ENCODE results near the gene BRI3.

Gene BRI3, protein sequence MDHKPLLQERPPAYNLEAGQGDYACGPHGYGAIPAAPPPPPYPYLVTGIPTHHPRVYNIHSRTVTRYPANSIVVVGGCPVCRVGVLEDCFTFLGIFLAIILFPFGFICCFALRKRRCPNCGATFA

DNA sequence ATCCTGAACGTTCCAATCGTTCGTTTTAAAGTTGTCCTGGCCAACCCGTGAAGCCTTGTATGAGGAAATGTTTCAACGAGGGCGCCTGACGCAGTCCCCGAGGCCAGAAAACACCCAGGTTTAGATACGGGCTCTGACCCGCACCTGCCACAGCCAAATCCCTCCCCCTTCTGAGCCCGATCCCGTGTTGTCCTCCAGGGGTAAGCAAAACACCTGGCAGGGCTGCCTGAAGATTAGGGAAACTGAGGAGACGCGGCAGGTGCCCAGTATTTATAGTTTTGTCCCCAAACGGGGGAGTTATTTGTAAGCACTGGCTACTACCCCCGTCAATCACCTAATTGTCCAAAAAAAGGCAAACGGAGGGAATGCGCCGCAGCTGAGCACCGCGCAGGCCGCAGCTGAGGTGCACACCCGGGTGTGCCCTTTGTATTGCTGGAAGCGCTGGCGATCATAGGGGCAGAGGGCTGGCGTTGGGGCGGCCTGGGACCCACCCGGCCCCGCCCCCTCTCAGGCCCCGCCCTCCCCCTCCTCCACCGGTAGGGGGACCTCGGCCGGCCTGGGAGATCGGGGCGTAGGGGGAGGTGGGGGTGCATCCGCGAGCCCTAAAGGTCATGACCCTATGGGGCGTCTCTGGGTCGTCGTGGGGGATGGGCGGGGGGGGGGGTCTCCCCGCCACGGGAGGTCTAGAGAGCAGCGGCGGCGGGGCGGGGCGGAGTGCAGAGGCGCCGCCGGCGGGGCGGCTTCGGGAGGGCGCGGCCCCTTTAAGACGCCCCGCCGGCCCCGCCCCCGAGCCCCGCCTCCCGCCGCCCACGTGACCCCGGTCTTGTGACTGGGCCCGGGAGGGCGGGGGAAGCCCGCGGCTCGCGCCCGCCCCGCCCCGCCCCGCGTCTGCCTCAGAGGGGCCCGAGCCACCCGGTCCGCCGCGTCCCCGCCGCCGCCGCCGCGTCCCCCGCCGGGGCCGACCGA lies at the start of gene BRI3:
TSS of gene BRI3 (plus strand) at position 896 of the 966 bp plus-strand sequence. CDS start 110 bp downstream, outside the sequence.
- DNase-seq (ENCODE audit: low spot score) = peak; percentile 92

DNA sequence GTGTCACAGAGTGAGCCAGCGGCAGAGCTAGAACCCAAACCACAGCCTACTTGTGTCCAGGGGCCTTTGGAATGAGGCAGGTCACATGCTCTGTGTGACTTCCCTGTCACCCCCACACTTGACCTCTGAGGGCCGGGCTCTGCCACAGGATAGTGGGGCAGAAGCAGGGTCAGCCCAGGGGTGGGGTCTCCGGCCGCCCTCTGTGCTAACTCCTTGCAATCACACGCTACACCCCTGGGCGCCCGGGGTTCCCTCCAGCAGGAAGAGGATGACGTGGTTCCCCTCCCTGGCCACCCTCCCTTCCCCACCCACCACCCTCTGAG lies 49.3 kb upstream of the BRI3 start:
- no peak for DNase-seq (ENCODE audit: low spot score)

DNA sequence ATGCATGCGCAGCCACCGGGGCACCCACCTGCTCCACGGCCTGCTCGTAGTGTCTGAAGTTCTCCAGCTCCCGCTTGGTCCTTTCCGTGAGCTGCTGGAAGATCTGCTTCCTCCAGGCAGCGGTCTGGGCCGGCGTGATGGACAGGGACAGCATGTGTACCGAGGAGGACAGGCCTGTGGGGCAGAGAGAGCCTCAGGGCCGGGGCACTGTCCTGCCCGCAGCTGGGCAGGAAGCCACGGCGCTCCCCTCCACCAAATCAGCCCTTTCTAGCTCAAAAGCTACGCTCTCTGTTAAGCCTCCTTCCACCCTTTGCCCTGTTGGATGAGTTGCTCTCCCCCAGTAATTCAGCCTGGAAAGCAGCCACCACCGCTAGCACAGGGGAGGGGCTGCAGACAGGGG lies 48.7 kb upstream of the BRI3 start:
- DNase-seq (ENCODE audit: low spot score) = no peak

DNA sequence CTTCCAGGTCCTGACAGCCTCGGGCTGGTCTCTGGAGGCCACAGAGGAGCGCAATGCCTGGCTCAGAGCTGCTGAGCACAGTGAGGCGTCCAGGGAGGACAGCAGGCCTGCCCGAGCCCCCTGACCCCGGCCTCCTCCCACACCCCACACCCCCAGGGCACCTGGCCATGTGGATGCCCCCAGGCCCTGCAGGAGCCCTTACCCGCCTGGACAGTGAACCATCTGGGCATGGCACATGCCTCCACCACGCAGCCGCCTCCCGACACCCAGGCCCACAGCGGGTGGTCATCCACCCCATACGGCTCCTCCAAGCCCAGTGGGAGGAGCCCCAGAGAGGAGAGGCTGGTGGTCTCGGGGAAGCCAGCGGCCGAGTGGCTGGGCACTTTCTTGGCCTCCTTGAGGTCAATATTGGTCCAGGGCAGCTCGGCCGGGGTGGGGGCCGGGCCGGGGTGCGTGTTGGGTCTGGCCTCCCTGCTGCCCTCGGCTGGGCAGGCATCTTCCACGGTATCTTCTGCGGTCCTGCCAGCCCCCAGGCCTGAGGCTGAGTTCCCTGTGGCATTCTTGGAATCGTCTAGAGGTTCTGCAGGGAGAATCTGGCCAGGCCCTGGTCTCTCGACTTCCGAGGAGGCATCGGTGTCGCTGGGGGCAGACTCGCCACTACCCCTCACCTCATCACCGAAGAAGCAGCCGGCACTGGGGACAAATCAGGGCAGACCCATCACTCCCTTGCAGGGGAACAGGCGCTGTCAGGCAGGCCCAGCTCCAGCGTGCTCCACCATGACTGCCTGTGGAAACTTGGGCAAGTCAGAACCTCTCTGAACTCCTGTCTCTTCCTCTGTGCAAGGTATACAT lies 48.0 kb upstream of the BRI3 start:
- DNase-seq (ENCODE audit: low spot score) = no peak

DNA sequence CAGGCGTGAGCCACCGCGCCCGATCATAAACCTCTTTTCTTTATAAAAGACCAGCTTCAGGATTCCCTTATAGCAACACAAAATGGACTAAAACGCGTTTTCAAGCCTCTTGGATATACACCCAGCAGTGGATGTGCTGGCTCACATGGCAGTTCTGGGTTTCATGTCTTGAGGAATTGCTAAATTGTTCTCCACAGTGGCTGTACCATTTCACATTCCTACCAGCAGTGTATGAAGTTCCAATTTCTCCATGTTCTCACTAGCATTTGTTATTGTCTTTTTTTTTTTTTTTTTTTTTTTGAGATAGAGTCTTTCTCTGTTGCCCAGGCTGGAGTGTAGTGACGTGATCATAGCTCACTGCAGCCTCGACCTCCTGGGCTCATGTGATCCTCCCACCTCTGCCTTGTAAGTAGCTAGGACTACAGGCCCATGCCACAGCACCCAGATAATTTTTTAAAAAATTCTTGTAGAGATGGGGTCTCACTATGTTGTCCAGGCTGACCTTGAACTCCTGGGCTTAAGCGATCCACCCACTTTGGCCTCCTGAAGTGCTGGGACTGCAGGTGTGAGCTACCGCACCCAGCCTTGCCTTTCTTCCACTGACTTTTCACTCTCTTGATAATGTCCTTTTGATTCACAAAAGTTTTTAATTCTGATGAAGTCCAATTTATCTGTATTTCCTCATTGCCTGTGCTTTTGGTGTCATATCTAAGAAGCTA lies 46.9 kb upstream of the BRI3 start:
- DNase-seq (ENCODE audit: low spot score) = no peak

DNA sequence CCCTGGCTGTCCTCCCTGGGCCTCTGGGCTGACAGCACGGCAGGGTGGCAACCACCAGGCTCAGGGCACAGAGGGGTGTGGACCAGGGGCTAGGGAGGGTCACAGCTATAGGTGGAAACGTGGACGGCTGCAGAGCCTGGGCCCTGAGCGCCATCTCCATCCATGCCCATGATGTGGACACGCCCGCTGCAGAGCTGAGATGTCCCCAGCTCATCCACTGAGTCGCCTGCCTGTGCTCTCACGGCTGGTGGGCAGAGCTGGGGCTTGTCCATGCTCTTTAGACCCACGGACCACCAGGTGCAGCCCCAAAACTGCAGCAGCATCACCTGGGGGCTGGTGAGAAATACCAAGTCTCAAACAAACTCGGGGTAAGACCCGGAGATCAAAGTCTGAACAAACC lies 45.6 kb upstream of the BRI3 start:
- DNase-seq (ENCODE audit: low spot score) = no peak

DNA sequence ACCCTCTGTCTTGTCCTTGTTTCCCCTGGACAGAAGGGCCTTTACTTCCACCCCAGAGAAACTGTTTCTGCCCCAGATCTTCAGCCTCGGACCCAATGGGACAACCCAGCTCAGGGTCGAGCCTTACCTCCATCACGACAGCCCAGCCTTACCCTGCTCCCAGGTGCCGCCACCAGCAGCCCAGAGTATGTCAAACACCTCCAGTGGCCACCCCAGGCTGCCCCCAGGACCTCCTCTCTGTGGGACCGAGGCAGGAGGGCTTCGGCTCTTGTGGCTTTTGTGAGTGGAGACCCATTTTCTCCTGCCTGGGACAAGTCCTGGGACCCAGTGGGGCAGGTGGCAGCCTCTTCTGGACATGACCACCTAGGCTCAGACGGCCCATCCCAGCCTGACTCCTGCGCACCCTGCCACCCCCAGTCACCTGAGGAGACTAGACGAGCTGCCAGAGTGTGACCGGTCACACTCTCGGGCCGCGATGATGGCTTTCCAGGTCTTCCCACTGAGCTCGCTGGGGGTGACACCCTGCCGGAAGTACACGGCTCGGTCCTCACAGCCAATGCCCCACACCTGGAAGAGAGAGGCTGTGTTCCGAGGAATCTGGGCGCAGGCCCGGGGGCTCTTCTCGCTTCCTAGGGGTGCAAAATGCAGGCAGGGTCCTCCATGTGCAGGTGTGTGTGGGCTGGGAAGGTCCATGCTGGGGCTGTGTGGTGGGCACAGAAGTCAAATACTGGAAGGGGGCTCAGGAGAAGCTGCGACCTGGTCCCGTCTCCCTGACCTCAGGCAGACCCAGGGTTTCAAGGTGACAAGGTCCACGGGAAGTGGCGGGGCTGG lies 44.9 kb upstream of the BRI3 start:
- DNase-seq (ENCODE audit: low spot score) = no peak

DNA sequence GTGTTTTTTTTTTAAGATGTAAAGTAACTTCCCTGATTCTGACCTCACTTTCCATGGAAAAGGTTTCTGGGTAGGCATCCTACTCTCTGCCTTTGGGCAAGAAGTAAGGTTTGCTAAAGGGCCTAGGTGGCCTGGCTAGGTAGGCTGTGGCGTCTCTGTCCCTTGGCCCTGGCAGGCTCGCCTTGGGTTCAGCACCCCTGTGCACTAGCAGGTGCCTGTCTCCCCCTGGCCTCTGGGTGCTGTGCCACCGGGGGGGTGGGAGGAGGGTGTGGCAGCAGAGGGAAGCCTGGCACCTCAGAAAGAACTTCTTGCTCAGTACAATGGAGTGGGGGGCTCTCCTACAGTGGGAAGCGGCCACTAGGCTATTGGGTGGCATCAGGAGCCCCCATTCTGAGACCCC lies 43.4 kb upstream of the BRI3 start:
- no peak for DNase-seq (ENCODE audit: low spot score)

DNA sequence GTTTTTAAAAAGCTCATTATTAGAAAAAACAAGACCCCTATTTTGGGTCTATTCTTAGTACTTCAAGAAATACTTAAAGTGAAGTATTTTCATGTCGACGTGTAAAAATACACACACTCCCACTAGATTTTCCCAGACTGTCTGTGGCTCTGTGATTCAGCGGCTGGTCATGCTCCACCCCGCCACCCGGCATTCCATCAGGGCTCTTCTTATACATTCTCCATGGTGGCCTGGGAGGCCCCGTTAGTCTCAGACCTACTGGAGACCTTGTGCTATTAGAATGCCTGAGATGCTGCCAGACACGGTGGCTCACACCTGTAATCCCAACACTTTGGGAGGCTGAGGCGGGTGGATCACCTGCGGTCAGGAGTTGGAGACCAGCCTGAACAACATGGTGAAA lies 42.5 kb upstream of the BRI3 start:
- DNase-seq (ENCODE audit: low spot score) = no peak

DNA sequence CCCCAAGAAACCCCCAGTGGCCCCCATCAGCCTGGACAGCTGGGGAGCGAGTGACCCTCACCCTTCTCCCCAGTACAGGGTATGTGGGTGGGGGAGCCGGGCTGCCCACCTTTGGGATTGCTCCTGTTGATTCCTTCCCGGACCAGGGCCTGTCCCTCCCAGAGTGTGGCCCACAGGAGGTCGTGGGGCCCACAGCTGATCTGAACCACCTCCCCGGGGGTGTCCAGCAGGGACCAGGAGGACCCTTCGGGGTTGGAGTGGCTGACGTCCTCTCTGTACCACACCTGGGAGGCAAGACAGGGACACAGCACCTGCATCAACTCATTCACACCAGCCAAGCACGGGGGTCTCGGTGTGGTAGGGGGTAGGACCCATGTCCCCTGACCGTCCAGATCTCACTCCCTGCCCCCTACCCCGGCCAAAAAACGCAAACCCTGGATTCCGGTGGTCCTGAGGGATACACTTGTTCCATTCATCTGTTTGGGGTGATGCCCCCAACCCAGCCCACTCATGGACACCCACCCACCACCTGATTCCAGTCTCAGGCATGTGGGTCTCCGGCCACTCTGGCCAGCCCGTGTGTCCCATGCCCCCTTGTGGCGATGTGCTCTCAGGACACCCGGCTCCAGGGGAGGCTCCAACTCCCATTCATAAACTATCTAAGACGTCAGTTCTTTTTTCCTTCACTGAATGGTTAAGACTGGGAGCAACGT lies 40.4 kb upstream of the BRI3 start:
- peak; percentile 97 for DNase-seq (ENCODE audit: low spot score)

DNA sequence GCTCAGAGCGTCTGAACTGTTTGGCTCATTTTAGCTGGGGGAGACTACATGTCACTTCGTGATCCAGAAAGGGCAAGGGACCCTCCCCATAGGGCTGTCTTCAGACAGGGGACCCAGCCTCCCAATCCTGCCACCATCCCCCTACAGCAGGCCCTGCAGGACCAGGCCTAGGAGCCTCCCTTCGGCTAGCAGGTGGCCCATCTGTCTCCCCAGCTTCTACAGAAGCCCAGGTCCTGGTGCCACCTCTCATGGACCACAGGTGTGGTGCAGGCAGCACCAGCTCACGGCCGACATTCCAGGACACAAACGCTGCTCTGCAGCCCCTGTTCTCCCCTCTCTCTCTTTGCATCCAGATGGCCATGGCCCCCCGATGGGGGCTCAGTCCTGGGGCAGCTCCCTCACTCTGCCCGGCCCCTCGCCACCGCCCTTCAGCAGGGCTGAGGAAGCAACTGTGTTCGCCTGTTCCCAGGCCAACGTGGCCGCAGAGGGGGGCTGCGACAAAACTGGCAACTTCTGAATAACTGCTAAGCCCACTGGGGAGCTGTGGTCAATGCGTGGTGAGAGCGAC lies 39.7 kb upstream of the BRI3 start:
- DNase-seq (ENCODE audit: low spot score) = no peak

DNA sequence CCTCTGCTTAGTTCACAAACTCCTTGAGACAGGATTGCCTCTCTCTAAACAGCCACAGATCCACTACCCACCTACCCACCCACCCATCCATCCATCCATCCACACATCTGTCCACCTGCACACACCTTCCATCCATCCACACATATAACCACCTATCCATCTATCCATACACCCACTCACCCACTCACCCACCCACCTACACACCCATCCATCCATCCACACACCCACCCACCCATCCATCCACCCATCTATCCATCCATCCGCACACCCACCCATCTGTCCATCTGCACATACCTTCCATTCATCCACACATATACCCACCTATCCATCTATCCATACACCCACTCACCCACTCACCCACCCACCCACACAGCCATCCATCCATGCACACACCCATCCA lies 39.1 kb upstream of the BRI3 start:
- no peak for DNase-seq (ENCODE audit: low spot score)

DNA sequence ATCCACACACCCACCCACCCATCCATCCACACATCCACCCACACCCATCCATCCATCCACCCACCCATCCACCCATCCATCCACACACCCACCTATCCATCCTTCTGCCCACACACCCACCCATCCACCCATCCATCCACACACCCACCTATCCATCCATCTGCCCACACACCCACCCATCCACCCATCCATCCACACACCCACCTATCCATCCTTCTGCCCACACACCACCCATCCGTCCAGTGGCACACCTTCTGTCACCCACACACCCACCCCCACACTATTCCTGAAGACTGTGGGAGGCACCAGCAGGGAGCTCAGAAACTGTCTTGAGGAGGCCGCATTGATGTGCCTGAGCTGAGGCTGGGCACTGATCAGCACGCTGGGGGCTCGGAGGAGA lies 38.6 kb upstream of the BRI3 start:
- DNase-seq (ENCODE audit: low spot score) = no peak

DNA sequence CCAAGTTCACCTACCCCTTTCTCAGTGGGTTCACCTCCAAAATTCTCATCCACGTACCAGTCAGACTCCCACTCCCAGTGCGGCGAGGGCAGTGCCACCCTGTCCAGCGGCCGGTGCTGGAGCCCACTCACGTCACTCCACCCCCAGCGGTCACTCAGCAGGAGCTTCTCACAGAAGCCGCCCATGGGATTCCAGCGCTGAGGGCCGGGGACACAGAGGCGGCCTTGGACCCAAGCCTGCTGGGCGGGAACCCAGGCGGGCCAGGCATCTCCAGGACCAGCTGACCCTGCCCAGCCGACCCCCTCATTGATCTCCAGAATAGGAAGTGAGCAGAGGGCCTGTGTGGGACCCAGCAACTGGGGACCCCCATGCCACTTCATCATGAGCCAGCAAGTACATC lies 36.6 kb upstream of the BRI3 start:
- no peak for DNase-seq (ENCODE audit: low spot score)

DNA sequence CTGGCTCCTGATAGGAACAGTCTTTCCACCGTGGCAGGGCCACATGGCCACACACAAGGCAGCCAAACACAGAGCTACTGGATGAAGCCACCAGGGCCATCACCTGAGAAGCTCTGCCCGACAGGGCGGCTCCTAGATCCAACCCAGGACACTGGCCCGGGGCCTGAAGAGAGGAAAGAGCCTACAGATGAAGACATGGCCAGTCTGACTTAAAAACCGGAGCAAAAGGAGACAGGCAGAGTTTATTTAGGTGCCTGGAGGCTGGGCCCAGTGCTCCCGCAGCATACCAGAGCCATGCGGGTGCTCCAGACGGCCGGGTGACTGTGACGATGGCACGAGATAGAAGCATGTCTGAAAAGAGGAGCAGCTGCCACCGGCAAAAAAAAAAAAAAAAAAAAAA lies 33.3 kb upstream of the BRI3 start:
- no peak for DNase-seq (ENCODE audit: low spot score)

DNA sequence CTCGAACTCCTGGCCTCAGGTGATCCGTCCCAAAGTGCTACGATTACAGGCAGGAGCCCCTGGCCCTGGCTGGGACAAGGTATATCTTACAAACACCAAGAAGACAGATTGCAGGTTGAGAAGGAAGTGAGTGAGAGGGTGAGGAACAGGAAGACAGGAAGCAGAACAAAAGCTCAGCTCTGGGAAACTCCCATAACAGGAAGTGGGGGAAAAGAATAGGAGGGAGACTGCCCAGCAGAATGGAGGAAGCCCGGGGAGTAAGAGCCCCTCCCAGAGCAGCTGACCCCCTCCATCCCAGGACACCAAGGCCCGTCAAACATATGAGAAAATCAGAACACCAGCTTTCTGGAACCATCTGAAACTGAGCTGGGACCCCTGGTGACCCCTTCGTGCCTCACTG lies 32.4 kb upstream of the BRI3 start:
- DNase-seq (ENCODE audit: low spot score) = no peak

DNA sequence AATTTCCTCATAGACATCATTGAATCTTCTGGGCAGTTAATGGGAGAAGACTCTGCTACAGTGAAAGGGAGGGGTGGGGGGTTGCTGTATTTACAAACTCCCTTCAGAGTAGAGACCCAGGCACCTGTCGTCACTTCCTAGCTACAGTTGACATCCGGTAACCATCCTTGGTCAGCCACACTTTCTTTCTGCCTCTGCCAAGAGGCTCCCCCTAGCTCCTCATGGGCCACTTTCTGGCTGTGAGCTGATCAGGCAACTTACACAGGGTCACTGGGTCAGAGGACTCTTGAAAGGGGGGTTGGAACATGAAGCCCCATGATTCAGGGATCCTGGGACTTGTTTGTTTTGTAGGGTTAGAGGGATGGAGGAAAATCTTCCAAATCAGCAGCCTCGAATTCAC lies 30.7 kb upstream of the BRI3 start:
- no peak for DNase-seq (ENCODE audit: low spot score)

DNA sequence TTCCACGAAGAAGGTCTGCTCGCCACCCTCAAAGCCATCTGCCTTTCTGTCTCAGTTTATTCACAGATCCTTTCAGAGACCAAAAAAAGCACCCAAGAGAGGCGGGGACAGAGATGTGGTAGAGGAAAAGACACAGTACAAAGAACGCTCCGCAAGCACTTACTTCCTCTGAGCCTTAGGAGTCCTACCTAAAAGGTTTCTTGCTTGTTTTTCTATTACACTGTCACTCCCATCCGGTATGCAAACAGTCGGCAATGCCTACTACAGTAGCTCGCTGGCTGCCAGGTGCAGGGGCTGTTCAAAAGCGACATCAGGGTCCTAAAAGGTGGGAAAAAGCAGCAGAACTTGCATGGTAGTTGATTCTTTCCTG lies 30.3 kb upstream of the BRI3 start:
- DNase-seq (ENCODE audit: low spot score) = no peak

DNA sequence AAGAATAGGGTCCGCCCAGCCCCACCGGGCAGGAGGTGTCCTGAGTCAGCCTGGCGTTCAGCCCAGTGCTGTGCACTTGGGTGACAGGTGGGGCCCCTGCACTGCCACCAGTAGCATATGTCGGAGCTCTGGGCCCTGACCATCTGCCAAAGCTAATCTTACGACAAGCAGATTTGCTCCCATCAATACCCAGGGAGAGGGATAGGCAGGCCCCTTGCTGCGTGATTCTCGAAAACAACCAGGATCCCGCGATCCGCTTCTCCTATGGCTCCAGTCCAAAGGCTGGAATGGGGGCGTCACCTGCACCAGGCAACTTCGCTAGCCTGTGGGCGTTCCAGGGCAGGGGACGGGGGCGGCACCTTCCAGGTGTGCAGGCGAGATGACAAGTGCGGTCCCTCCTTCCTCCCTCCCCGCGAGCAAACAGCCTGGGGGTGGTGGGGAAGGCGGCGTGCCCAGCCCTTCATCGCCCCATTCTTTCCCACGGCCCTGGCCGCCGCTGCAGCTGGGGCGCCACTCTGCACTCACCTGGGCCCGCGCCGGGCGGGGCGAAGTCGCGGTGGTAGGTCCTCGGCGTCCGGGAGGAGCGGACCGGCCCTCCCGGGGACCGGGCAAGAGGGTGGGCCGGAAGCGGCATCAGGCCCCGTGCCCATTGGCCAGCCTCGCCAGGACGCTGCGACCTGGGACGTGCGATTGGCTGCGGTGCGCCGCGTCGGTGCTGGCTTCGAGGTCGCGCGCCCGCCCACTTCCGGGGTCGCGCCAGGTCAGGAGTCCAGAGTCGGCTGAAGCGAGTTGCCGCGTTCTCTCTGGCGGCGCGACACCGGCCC lies 29.7 kb upstream of the BRI3 start, which contains the start of gene TECPR1:
TSS of gene TECPR1 (minus strand) at position 632 of the 824 bp plus-strand sequence. CDS start 6,086 bp downstream, outside the sequence.
- DNase-seq (ENCODE audit: low spot score) = peak; percentile 100
